KOPT-K1 (cell line): Measurements from ENCODE around the gene ZFX.
"Not testable (repeated sequence)": the region's sequence is repeated elsewhere in the genome, so short reads cannot be mapped to it uniquely, and the experiment has no call there.

Source experiments
- H3K27ac ChIP-seq: fragments of 200-600 bp; sonication (generic); 2 replicates; pipeline ENCODE4 v1.5.1; 2016; ENCODE audit warnings: antibody characterized with exemption, mild to moderate bottlenecking, low read depth, low read length; ENCODE audit not compliant: poor library complexity, severe bottlenecking
- H3K36me3 ChIP-seq: fragments of 200-600 bp; sonication (generic); 2 replicates; pipeline ENCODE4 v1.5.1; 2017; ENCODE audit warnings: antibody characterized with exemption, mild to moderate bottlenecking, low read length, moderate library complexity; ENCODE audit not compliant: insufficient read depth
- H3K9me3 ChIP-seq: fragments of 200-600 bp; sonication (generic); 2 replicates; pipeline ENCODE4 v1.5.1; 2017; ENCODE audit warnings: antibody characterized with exemption, low read length, mild to moderate bottlenecking; ENCODE audit not compliant: insufficient read depth, poor library complexity, severe bottlenecking

ZFX gene

DNA sequence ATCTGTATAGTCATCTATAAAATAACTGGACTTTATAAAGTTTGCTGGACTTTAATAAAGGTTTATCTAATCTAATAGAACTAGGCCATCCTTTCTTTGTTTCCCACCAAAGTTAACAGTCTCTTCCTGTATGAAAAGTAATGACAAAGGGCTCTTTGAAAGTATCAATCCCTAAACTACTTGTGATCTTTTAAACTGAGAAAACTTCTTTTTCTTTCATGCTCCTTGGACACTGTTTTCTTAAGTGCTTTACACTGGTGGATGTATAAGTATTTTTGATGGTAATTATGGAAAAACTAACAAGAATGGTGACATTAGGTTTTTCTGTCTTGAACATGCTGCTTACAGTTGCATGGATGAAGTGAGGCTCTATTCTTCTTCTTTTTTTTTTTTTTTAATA lies 2.4 kb upstream of the ZFX start:
- no peaks in the 10 kb centered on the region for H3K9me3 ChIP-seq
- H3K27ac ChIP-seq: peak overlapping the region; percentile 84
- peaks cover 6% of the 10 kb centered on the region; the same call in 1 of the 2 replicates for H3K36me3 ChIP-seq

DNA sequence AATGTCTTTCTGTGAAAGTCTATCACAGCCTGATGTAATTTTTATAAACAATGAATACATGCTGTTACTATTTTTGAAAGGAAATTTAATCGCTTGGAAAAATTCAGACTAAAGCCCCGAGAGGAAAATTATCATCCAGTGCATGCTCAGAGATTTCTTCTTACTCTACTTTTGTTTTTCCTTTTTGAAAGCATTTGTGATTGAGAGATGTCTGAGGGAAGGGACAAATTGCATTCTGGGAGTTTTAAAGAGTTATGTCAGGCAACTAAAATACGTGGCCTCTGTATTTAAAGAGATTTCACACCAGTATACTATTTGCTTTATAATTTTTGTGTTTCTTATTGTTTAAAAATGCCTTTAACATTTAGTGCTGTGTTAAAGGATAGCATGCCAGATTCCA lies 1.4 kb upstream of the ZFX start:
- no peaks in the 10 kb centered on the region for H3K9me3 ChIP-seq
- H3K27ac ChIP-seq: peak overlapping the region; percentile 84
- peaks cover 6% of the 10 kb centered on the region; the same call in 1 of the 2 replicates for H3K36me3 ChIP-seq

DNA sequence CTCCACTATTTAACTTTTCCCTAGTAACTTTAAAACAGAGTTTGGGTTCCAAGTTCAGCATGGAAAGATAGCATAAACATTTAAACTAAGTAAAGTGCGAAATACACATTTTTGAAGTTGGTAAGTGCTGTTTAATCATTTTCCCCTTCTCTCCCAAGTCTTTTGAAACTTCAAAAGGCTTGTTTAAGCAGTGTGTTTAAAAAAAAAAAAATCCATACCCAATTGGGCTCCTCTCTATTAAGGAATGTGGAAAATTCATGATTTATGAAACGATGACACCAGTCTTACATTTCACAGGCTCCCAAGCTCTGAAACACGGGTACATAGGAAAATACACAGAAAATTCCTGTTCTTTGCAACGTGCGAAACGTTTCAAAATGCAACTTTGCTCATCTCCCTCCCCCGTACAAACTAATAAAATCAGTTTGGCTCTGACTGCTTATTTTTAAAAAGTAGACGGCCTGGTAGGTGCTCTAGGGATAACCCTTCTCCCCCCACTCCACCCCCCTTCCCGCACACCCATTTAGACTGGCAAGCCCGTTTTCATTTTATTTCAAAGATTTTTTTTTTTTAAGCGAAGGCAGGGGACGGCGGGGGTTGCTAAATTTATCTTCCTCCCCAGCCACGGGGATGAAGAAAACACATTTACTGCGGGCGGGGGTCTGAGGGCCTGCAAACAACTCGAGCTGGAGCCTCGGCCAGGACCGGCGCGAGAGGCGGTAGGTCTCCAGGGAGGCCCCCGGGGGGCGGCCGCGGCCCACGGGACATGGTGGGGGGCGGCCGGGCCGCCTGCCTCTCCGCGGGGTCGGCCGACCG lies 786 bp upstream of the ZFX start:
- Histone ChIP-seq H3K36me3 (peaks cover 8% of the 10 kb centered on the region), H3K27ac (peak overlapping the region; percentile 84), H3K9me3 (no peaks in the 10 kb centered on the region)

DNA sequence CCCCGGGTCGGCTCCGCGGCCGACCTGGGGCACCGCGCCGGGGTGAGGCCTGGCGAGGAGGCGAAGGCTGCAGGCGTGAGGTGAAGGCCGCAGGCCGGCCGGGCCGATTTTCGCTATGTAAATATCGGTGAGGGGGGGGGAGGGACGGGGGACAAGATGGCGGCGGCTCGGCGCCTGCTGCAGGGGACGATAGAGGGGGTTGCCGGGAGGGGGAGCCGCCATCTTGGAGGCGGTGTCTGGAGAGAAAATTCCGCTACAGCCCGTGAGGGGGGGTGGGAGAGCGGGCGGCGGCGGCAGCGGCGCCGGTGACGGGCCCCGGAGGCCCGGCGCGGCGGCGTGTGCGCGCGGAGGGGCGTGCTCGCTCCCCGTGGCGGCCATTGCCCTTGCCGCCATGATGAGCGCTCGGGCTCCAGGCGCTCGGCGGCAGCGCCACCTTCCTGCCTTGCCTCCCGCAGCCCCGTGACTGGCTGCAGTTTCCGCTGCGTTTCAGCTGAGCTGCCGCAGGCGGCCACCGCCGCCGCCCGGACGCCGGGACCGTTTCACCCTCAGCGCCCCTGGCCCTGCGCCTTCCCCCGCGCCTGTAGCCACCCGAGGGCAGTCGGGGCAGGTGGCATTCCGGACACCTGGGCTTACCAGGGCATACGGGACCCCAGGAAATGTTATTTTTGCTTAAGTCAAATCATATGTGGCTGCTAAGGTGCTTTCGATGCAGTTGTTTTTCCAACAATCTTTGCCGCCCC lies 692 bp downstream of the ZFX start:
- peaks cover 19% of the 10 kb centered on the region for H3K36me3 ChIP-seq

DNA sequence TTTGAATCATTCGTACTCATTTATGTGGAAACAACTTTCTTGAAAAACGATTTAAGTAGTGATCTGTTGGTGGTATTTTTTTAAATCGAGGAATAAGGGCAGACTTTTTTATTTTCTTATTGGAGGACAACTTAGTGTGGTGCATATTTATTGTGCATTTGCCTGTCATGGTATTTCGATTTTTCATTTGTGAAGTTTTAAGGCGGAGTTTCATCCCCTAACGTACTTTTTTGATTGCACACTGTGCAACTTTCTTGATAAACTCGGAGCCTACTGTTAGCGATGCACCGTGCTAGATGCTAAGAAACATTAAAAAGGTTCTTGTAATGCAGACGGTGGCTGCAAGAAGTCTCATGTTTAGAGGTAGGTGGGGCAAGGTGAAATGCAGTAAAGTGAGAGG lies 1.4 kb downstream of the ZFX start:
- Histone ChIP-seq H3K36me3 (peaks cover 19% of the 10 kb centered on the region), H3K9me3 (no peaks in the 10 kb centered on the region), H3K27ac (peak overlapping the region; percentile 84)

More for the DNA sequence above, 692 bp downstream of the ZFX start:
- Histone ChIP-seq H3K9me3 (no peaks in the 10 kb centered on the region), H3K27ac (peak overlapping the region; percentile 84)

DNA sequence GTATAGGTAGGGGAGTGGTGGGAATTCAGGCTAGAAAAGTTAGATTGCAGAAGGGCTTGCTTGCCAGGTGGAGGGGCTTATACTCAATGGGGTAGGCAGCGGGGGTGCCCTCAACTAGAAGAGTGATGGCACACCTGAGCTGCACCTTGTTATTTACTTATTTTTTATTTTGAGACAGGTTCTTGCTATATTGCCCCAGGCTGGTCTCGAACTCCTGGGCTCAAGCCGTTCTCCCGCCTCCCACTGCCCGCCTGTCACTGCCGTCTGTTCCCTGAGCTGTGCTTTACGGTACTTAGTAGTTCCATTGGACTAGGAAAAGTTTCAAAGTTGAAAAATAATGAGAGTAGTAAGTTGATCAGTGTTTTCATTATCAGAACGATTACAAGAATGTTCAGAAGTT lies 2.0 kb downstream of the ZFX start:
- H3K36me3 ChIP-seq: peaks cover 19% of the 10 kb centered on the region
- peak overlapping the region; percentile 84 for H3K27ac ChIP-seq
- no peaks in the 10 kb centered on the region for H3K9me3 ChIP-seq

DNA sequence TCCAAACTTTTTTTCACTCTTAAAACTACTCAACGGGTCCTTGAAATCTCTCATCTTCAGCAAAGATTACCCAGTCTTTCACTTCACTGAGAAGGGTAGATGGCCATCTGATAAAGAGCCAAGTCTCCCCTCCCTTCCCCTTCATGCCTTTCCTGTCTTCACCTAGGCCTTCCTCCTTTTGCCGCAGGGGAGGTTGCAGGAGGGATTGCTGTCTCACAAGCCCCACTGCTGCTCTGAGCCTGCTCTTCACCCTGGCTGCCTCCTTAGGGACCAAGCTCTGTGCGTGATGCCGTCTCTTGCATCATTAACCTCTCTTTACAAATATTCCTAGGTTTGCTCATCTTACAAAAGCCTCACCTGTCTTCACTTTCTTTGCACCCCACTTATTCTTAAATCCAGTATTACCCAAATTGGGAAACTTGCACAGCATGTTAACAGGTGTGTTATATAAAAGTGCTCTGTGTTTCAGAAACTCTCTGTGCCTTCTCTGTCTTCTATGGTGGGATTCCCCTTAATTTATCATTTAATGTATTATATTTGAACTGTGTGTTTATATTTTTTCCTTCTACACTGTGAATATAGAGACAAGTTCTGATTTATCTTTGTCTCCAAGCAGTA lies 3.8 kb downstream of the ZFX start:
- Histone ChIP-seq H3K27ac (peak overlapping the region; percentile 3), H3K9me3 (no peaks in the 10 kb centered on the region), H3K36me3 (peaks cover 27% of the 10 kb centered on the region)

DNA sequence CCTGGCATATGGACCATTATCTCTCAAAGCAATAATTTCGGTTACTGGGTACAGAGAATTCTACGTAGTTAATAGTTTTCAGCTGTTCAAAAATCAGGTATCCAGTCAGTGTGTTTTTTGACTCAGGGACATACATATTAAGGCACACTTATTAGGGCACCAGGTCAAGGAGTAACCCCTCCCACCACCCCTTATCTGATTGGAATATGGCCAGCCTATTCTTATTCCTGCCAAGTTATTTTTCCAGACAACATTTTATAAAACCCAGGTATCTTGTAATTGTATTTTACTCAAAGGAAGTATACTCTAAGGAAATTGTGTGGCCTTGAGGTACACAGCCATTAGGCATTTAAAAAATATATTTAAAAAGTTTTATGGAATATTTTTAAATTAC lies 4.3 kb downstream of the ZFX start:
- no peak overlapping the region for H3K27ac ChIP-seq

DNA sequence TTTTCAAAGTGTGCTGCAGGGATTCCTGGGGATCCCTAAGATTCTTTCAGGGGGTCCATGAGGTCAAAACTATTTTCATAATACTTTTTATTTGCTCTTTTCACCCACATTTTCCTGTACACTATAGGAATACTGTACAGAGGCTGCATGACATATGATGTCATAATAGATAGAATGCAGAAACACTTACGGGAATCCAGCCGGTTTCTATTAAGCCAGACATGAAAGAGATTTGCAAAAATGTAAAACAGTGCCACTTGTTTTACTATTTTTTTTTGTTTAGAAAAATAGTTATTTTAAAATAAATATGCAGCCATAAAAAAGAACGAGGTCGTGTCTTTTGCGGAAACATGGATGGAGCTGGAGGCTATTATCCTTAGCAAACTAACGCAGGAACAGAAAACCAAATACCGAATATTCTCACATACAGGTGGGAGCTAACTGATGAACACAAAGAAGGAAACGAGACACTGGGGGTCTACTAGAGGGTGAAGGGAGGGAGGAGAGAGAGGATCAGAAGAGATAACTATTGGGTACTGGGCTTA lies 5.0 kb downstream of the ZFX start:
- Histone ChIP-seq H3K27ac (no peak overlapping the region), H3K9me3 (no peaks in the 10 kb centered on the region), H3K36me3 (peaks cover 31% of the 10 kb centered on the region)

More for the DNA sequence above, 4.3 kb downstream of the ZFX start:
- Histone ChIP-seq H3K9me3 (no peaks in the 10 kb centered on the region), H3K36me3 (peaks cover 27% of the 10 kb centered on the region)

DNA sequence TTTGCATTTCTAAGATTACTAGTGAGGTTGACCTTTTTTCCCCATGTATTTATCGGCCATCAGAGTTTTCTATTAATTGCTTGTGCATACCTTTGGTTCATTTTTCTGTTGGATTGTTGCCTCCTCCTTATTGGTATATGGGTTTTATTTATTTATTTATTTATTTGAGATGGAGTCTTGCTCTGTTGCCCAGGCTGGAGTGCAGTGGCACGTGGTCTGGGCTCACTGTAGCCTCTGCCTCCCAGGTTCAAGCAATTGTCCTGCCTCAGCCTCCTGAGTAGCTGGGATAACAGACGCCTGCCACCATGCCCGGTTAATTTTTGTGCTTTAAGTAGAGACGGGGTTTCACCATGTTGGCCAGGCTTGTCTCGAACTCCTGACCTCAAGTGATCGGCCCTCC lies 6.2 kb downstream of the ZFX start:
- H3K27ac ChIP-seq, H3K9me3 ChIP-seq: not testable (repeated sequence)
- peaks cover 36% of the 10 kb centered on the region for H3K36me3 ChIP-seq

DNA sequence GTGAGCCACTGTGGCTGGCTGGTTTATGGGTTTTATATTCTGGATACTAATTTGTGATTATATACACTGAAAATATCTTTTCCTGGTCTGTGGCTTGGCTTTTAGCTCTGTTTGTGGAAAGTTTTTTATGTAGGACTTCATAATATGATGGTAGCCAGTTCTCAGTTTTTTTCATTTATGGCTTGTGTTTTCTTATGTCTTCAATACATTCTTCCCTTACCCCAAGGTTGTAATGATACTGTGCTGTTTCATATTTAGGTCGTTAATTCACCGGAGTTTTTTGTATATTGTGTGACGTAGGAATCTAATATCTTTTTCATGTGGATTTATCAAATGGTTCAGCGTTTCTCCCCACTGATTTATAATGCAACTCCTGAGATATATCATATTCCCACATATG lies 6.6 kb downstream of the ZFX start:
- peaks cover 37% of the 10 kb centered on the region for H3K36me3 ChIP-seq
- no peak overlapping the region for H3K27ac ChIP-seq
- no peaks in the 10 kb centered on the region for H3K9me3 ChIP-seq

DNA sequence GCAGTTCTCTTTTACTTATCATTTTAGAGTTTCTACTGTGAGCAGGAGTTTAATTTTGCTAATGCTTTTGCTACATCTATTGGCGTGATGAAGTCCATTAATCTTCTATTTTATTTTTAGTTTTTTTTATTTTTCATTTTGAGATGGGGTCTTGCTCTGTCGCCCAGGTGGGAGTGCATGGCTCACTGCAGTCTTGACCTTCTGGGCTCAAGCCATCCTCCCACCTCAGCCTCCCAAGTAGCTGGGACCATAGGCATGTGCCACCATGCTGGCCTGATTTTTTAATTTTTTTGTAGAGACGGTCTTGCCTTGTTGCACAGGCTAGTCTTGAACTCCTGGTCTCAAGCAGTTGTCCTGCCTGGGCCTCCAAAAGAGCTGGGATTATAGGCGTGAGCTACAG lies 9.4 kb downstream of the ZFX start:
- Histone ChIP-seq H3K27ac (no peak overlapping the region), H3K9me3 (no peaks in the 10 kb centered on the region), H3K36me3 (peaks cover 31% of the 10 kb centered on the region)

DNA sequence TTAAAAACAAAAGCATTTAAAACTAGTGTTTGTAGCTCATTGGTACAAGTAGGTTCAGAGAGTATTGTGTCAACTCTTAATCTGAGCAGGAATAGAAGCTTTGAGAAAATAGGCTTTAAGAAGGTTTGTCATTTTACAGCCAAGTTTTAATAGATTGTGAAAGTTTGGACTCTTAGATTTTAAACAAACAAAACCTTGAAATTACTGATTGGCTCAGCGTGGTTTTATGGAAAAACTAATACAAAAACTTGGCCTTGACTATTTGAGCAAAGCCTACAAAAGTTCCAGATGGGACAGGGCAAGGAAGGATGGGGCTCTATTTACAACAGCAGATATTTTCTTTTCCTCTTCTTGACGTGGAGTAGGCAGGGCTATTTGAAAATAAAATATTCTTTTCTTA lies 16.5 kb downstream of the ZFX start:
- Histone ChIP-seq H3K9me3 (no peaks in the 10 kb centered on the region), H3K27ac (no peak overlapping the region), H3K36me3 (peaks cover 22% of the 10 kb centered on the region)

DNA sequence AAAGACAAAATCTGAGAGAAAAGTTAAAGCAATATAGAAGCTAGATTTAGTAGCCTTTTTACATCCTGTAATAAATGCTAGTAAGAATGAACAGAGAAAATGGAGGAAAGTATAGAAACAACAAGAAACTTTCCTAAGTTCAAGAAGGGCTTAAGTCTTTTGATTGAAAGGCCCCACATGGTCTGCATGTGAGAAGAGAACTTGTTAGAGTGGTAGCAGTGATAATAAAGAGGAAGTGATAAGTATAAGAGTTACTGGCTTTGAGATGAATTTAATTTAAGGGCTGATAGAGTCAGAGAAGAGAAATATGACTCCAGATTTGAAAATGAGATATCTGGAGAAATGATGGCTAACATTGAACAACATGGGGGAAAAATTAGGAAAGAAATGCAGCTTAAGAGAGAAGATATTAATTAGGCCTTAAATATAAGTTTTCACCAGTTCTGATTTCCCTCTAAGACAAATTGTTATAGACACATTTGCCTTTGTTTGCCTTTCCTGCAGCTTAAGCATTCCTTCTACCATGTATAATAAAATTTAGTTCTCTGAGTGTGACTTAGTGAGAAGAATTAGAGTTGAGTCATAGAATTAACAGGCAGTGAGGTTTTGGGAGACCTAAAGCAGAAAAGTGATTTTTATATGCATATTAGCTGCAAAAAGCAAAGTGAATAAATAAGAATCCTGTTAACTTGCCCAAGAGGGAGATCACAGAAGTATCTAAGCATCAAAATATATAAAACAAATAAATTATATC lies 18.4 kb downstream of the ZFX start:
- H3K27ac ChIP-seq: no peak overlapping the region
- no peaks in the 10 kb centered on the region for H3K9me3 ChIP-seq
- H3K36me3 ChIP-seq: peaks cover 33% of the 10 kb centered on the region
